ENCODE measurements around the gene LAMA2. TPM values are rescaled to one million over a fixed set of nuclear protein-coding genes. Genes with fewer than 3 reads are reported as not detected.

LAMA2 gene
- total RNA-seq, 1 donor from 2014 or later = 16.8 TPM

DNA sequence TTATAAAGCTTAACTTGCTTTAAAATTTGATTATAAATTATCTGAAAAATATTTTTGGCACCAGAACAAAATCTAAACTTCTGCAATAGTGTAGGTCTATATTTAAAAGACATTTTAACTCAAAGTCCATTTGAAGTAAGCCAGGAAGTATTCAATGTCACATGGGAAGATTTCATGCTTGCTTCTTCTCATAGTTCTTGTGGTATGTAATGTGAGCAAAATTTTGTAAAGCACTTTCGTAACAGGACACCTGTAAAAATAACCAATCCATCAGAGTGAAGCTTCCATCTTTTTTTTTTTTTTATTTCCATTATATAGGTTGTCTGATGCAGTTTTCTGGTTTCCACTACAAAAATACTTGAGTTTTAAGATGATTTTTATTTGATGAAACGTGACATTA lies 386.1 kb downstream of the LAMA2 start:
- DNase-seq = no peak

- no peak for DNase-seq
These were observed 387.0 kb downstream of the LAMA2 start for GRCh38 chr6:129269891-129270290.

DNA sequence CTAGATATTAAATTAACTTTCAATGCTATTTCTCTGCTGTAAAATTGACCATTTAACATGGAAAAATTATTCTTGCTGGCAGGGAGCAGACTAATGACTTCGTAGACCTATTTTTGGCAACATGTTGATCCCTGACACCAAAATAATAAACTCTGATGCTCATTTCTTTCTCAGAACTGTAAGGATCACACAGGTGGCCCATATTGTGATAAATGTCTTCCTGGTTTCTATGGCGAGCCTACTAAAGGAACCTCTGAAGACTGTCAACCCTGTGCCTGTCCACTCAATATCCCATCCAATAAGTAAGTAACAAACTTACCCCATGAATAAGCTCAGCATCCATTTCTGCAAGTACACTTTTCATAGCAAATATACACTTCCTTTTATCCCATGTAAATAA lies 387.5 kb downstream of the LAMA2 start:
- DNase-seq = no peak

- DNase-seq = no peak
These were observed 390.2 kb downstream of the LAMA2 start for GRCh38 chr6:129273161-129273560.

DNA sequence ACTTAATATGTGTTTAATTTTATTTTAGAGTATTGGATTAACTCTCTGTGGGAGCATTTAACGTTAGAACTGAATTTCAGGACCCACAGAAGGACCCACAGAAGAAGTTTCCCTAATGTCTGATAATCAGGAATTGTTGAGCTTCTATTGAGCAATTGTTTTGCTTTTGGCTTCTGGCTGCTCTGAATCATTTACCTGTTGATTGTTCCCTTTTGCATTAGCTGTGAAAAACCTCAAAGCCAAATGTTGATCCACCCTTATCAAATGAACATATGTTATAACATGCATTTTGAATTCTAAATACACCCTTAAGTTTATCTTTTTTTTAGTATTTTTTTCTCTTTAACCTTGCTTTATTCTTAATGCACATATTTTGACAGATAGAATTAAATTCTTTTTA lies 393.5 kb downstream of the LAMA2 start:
- DNase-seq = no peak

DNA sequence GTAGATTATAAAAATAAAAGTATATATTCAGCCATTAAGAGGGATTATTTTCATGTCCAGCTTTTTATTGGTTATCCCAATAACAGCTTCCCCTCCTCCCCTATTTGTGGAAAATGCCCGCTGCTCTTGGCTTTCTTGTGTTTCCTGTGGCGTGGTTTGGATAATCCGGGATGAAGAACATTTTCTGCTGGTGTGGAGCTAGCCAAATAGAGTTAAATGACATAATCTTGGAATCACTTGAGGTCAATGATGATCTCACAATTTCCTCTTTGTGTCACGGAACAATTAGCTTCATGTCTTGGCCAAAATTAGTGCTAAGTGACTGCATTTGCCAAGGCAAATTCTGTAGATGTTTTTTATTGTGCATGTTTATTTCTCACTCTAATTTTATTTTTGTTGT lies 394.0 kb downstream of the LAMA2 start:
- DNase-seq = no peak

- no peak for DNase-seq
These were observed 396.7 kb downstream of the LAMA2 start for GRCh38 chr6:129279343-129280292.

DNA sequence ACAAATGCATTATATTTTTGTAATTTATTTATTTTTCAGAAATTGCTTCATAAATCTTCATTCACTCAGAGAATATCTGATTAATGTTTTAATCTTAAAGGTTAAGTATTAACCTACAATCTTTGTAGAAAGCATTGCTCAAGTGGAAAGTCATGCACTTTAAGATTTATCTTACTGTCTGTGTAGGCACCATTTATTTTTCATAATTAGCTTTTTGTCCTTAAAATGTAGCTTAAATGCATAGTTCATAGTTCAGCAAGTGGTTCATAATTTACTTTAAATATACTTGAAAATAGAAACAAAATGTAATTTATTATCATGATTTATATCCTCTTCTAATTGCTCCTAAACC lies 397.3 kb downstream of the LAMA2 start:
- DNase-seq = no peak

DNA sequence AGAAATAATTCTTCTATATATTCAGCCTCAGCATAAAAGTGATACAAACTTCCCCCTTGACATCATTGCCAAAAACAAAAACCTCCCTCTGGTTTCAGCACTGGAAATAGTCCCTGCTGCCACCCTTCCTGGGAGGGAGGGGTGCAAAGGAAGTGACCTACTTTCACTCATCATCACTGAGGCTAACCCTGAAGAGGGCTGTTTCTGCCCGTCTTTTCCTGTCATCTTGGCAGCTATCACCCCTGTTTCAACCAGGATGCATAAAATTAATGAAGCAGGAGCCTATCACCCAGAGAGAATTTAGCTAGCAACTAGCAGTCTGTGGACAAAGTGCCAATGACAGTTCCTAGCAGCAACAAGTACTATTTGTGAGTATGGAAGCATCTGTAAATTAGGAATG lies 397.8 kb downstream of the LAMA2 start:
- no peak for DNase-seq

DNA sequence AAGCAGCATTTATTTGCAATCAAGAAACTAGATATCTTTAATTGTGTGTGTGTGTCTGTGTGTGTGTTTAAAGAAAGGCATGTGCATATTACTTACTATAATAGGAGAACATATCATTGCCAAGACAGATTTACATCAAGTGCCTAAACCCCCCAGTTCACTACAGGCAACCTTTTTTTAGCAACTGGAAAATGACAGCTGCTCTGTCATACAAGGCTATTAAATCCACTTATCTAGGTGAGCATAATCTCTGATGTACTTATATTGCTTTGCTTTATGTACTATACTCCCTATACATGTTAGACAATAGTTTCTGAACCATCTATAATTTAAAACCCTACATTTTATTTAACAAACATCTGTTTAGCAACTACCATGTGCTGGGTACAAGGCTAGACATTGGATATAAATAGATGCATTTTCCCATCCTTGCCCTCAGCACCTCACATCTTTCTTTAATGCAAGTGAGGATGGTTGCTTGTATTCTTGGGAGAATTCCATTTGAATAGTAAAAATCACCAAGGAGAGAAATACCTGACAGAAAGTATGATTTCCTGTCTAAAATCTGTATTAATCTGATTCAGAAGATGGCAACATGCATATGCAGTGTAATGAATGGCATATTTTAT lies 398.3 kb downstream of the LAMA2 start:
- no peak for DNase-seq

GRCh38 chr6:129282019-129282418 lies 399.1 kb downstream of the LAMA2 start:
- no peak for DNase-seq

DNA sequence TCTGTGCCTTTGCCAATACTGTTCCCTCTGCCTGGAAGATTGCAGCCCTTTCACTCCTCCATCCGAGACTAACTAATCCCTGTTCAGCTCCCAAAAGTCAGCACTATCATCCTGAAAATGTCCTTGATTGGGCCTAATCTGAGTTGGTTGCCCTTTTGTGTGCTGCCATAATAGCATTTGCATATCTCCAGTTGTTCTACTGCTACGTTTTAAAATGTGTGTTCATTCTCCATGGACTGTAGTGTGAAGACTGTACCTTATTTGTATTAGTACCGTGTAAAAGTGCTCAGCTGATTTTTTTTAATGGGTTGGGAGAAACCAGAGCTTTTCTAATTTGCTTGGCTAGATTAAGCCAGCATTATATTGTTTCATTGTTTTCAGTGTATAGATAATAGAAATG lies 401.3 kb downstream of the LAMA2 start:
- no peak for DNase-seq

- DNase-seq = no peak
These were observed 404.6 kb downstream of the LAMA2 start for GRCh38 chr6:129287231-129288177.

DNA sequence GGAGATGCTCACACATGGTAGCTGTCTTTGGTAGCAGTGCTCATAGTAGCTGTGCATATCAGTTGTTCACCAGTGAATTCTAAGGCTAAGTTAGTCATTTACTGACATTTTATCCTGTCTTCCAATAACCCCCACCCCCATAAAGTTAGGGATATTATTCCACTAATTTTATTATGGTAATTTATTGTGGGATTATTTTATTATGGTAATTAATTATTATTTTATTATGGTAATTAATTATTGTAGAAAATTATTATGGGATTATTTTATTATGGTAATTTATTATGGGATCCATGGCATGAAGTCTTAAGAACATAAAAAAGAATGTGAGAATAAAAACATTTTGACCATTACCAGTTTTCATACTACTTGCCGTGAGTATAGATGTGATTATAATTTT lies 406.5 kb downstream of the LAMA2 start:
- DNase-seq = no peak

GRCh38 chr6:129292836-129293235 lies 409.9 kb downstream of the LAMA2 start:
- DNase-seq = no peak

DNA sequence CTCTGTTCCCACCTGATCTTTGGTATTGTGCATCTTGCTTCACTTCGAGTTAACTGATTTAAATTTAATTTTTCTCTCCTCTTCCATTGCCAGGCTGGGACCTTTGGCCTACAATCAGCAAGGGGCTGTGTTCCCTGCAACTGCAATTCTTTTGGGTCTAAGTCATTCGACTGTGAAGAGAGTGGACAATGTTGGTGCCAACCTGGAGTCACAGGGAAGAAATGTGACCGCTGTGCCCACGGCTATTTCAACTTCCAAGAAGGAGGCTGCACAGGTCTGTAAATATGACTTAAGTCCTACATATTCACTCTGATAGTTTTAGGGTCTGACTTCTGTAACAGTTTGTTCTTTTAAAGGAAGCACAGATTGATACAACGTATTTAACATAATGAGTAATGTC lies 414.7 kb downstream of the LAMA2 start:
- no peak for DNase-seq

DNA sequence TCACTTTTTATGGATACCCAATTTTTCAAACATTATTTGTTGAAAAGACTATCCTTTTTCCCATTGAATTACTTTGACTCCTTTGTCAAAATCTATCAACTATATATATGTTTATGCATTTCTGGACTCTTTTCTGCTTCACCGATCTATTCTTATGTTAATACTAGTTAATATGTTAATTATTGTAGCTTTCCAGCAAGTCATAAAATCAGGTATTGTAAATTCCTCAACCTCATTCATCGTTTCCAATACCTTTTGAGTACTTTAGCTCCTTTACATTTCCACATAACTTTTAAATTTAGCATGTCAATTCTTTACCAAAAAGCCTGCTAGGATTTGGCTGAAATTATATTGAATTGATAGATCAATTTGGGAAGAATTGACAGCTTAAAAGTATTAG lies 419.7 kb downstream of the LAMA2 start:
- DNase-seq = no peak

GRCh38 chr6:129306826-129307225 lies 423.9 kb downstream of the LAMA2 start:
- no peak for DNase-seq

DNA sequence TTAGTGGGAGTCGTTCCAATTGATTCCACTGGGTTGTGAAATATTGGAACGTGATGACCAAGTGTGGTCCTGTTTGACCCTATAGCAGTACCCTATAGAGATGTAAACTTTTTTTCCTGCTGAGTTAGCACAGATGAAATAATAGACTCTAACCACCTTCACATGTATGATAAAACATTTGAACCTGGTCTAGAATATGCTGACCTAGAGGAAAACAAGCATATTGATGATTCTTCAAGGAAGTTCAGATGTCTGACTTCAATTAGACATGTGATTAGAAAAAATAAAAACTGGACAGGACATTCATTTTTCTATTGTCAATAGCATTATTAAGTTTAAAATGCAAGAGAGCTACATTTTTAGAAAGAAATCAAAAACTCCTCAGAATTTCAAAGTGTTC lies 424.9 kb downstream of the LAMA2 start:
- DNase-seq = no peak

DNA sequence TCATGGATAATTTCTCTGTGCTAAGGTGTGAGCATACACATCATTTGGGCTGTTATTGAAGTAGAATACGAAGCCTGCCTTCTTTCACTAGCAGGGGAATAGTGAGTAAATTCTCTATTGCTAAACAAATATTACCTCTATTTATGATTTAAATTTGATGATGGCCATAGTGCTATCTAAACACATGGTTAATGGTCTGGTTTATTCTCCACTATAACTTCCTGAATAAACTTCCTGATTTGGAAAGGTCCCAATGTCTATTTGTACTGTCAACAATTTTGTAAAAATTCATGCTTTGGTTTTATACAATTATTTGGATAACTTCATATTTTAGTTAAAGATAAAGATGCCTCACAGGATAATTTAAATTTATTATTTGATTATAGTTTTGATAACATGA lies 426.2 kb downstream of the LAMA2 start:
- no peak for DNase-seq

GRCh38 chr6:129312880-129313279 lies 429.9 kb downstream of the LAMA2 start:
- DNase-seq = no peak

DNA sequence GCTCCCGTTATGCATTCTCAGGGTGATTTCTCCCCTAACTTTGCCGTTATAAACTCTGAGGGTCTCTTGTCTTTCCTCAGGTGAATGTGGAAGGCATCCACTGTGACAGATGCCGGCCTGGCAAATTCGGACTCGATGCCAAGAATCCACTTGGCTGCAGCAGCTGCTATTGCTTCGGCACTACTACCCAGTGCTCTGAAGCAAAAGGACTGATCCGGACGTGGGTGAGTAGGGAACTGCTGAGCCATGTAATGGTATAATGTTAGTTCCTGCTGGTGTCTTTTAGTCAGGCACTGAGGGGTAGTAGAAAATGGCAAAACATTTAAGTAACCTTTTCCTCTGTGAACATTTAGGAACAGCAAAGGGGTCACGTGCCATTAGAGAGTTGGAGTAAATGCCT lies 431.6 kb downstream of the LAMA2 start:
- DNase-seq = peak; percentile 5

Measured in occipital lobe (tissue), 2 donors.